ENCODE results near the gene TUBG2. TPM values are rescaled to one million over a fixed set of nuclear protein-coding genes. Genes with fewer than 3 reads are reported as not detected.

Gene TUBG2
- total and polyA plus RNA-seq, 2 donors (not counting 1 experiment from before 2014, with no cell fraction given) = 16.7 to 19.0 TPM

GRCh38 chr17:42640121-42640520 is 19.0 kb upstream of the TUBG2 start:
- WGBS (ENCODE audit: insufficient coverage) = 100% methylated on average over 1 of the region's 4 CpGs
- Histone ChIP-seq H2AFZ (ENCODE audit: insufficient read depth, low read depth, low read length, poor library complexity, severe bottlenecking) (no peak overlapping the region), H3K36me3 (replicated peaks in 1 of 2; ENCODE audit: control extremely low read depth in 1 of 2, control insufficient read depth in 1 of 2, extremely low read depth in 1 of 2, insufficient read depth in 2 of 2, low read length in 1 of 2) (no peaks in the 10 kb centered on the region), H3K4me3 (ENCODE audit: control extremely low read depth in 1 of 5, extremely low read depth in 1 of 5, insufficient read depth in 1 of 5, low read depth in 2 of 5, low read length in 4 of 5) (no peak overlapping the region), H3K27me3 (replicated peaks in 1 of 4; ENCODE audit: control extremely low read depth in 1 of 4, control insufficient read depth in 3 of 4, insufficient read depth in 4 of 4, low read length in 3 of 4) (peaks cover 0 to 13% (median 0%) of the 10 kb centered on the region in 4 experiments), H3K79me2 (ENCODE audit: control insufficient read depth, insufficient read depth, low read length) (no peaks in the 10 kb centered on the region), H3K27ac (ENCODE audit: low read length in 2 of 2) (no peak overlapping the region), H3K9ac (ENCODE audit: low read length) (no peak overlapping the region), H3K9me3 (ENCODE audit: control extremely low read depth in 1 of 3, control insufficient read depth in 2 of 3, insufficient read depth in 1 of 3, low read length in 2 of 3) (no peaks in the 10 kb centered on the region), H3K4me2 (replicated peaks; ENCODE audit: low read depth, low read length, poor library complexity, severe bottlenecking) (no peak overlapping the region), H4K20me1 (ENCODE audit: control insufficient read depth, insufficient read depth, low read length, poor library complexity, severe bottlenecking) (no peaks in the 10 kb centered on the region), H3K4me1 (ENCODE audit: control insufficient read depth in 2 of 2, insufficient read depth in 2 of 2, low read length in 2 of 2) (no peaks in the 10 kb centered on the region)
- Mint-ChIP-seq H3K27ac (no peak overlapping the region), H3K9me3 (ENCODE audit: insufficient read depth) (no peaks in the 10 kb centered on the region), H3K27me3 (peaks cover 8% of the 10 kb centered on the region), H3K4me3 (no peak overlapping the region), H3K4me1 (no peaks in the 10 kb centered on the region)
- ChIA-PET CTCF (no interaction called here), POLR2A (no interaction called here)
- intact Hi-C loops (cut with micrococcal nuclease) = no loop called here
- no peak for ATAC-seq (ENCODE audit: low read depth)
- TF ChIP-seq EZH2 (IDR thresholded peaks at IDR 0.05; ENCODE audit: borderline replicate concordance, insufficient read depth, low read depth, low read length, poor library complexity, severe bottlenecking) (no peak), CTCF (IDR thresholded peaks at IDR 0.05) (no peak)
- DNase-seq = no peak

- no peaks in the 10 kb centered on the region for H3K9me3 ChIP-seq (ENCODE audit: control extremely low read depth in 1 of 3, control insufficient read depth in 2 of 3, insufficient read depth in 1 of 3, low read length in 2 of 3)
- ChIA-PET CTCF (no interaction called here), POLR2A (no interaction called here)
- H3K27ac ChIP-seq (ENCODE audit: low read length in 2 of 2) = no peak overlapping the region
- H3K4me2 ChIP-seq (replicated peaks; ENCODE audit: low read depth, low read length, poor library complexity, severe bottlenecking) = no peak overlapping the region
- intact Hi-C loops (cut with micrococcal nuclease) = no loop called here
- no peak overlapping the region for H2AFZ ChIP-seq (ENCODE audit: insufficient read depth, low read depth, low read length, poor library complexity, severe bottlenecking)
- H3K79me2 ChIP-seq (ENCODE audit: control insufficient read depth, insufficient read depth, low read length) = no peaks in the 10 kb centered on the region
- ATAC-seq (ENCODE audit: low read depth) = no peak
- H3K4me3 ChIP-seq (ENCODE audit: control extremely low read depth in 1 of 5, extremely low read depth in 1 of 5, insufficient read depth in 1 of 5, low read depth in 2 of 5, low read length in 4 of 5) = no peak overlapping the region
- Mint-ChIP-seq H3K4me3 (no peak overlapping the region), H3K27ac (no peak overlapping the region), H3K4me1 (no peaks in the 10 kb centered on the region), H3K9me3 (ENCODE audit: insufficient read depth) (no peaks in the 10 kb centered on the region), H3K27me3 (peaks cover 13% of the 10 kb centered on the region)
- TF ChIP-seq EZH2 (IDR thresholded peaks at IDR 0.05; ENCODE audit: borderline replicate concordance, insufficient read depth, low read depth, low read length, poor library complexity, severe bottlenecking) (no peak), CTCF (IDR thresholded peaks at IDR 0.05) (no peak)
- WGBS (ENCODE audit: insufficient coverage) = 67% methylated on average over 1 of the region's 2 CpGs
- H3K27me3 ChIP-seq (replicated peaks in 1 of 4; ENCODE audit: control extremely low read depth in 1 of 4, control insufficient read depth in 3 of 4, insufficient read depth in 4 of 4, low read length in 3 of 4) = peaks cover 0 to 24% (median 6%) of the 10 kb centered on the region in 4 experiments
- no peak for DNase-seq
- no peaks in the 10 kb centered on the region for H3K4me1 ChIP-seq (ENCODE audit: control insufficient read depth in 2 of 2, insufficient read depth in 2 of 2, low read length in 2 of 2)
- no peak overlapping the region for H3K9ac ChIP-seq (ENCODE audit: low read length)
- no peaks in the 10 kb centered on the region for H3K36me3 ChIP-seq (replicated peaks in 1 of 2; ENCODE audit: control extremely low read depth in 1 of 2, control insufficient read depth in 1 of 2, extremely low read depth in 1 of 2, insufficient read depth in 2 of 2, low read length in 1 of 2)
- H4K20me1 ChIP-seq (ENCODE audit: control insufficient read depth, insufficient read depth, low read length, poor library complexity, severe bottlenecking) = no peaks in the 10 kb centered on the region
Measured at GRCh38 chr17:42642336-42642735, 16.7 kb upstream of the TUBG2 start.
